Activated CD4-positive, alpha-beta T cell treated with anti-CD3 and anti-CD28 coated beads, Interleukin-2, Interleukin-4, amounts not matched to agents 100 ng/mL and 50 ng/mL, durations not matched to agents 16 hours and 8 hours (primary cell): ENCODE results near the gene TNS3.

Experiments
- DNase-seq: peaks from one replicate; pipeline ENCODE4 v3.0.0-alpha.2; 2020; ENCODE audit warnings: low spot score

Gene TNS3

GRCh38 chr7:47506382-47507339 is 75.2 kb downstream of the TNS3 start:
- no peak for DNase-seq

GRCh38 chr7:47505312-47506007 is 76.5 kb downstream of the TNS3 start:
- no peak for DNase-seq

GRCh38 chr7:47504551-47505311 is 77.2 kb downstream of the TNS3 start:
- DNase-seq, result no peak

GRCh38 chr7:47503281-47503680 is 78.6 kb downstream of the TNS3 start:
- DNase-seq, result no peak

GRCh38 chr7:47502240-47502877 is 79.6 kb downstream of the TNS3 start:
- no peak for DNase-seq

- no peak for DNase-seq
These were observed 80.5 kb downstream of the TNS3 start for GRCh38 chr7:47501406-47501805.

- no peak for DNase-seq
These were observed 81.8 kb downstream of the TNS3 start for GRCh38 chr7:47500103-47500563.

GRCh38 chr7:47498229-47499056 is 83.5 kb downstream of the TNS3 start:
- DNase-seq, result no peak

GRCh38 chr7:47497367-47498096 is 84.4 kb downstream of the TNS3 start:
- no peak for DNase-seq

- DNase-seq, result no peak
These were observed 85.2 kb downstream of the TNS3 start for GRCh38 chr7:47496666-47497065.

GRCh38 chr7:47496056-47496665 is 85.8 kb downstream of the TNS3 start:
- DNase-seq, result no peak

GRCh38 chr7:47493976-47494911 is 87.7 kb downstream of the TNS3 start:
- DNase-seq, result no peak

GRCh38 chr7:47492716-47493325 is 89.1 kb downstream of the TNS3 start:
- no peak for DNase-seq

GRCh38 chr7:47490501-47491265 is 91.2 kb downstream of the TNS3 start:
- no peak for DNase-seq

- no peak for DNase-seq
These were observed 92.3 kb downstream of the TNS3 start for GRCh38 chr7:47489624-47490023.

- no peak for DNase-seq
These were observed 93.0 kb downstream of the TNS3 start for GRCh38 chr7:47488969-47489342.

- no peak for DNase-seq
These were observed 93.5 kb downstream of the TNS3 start for GRCh38 chr7:47488201-47488968.
